DND-41 (cell line): ENCODE data around the gene AKR1B15.

Experiments
- CTCF ChIP-seq: IDR thresholded peaks from 2 replicates; pipeline ENCODE4 v1.5.1; 2012; ENCODE audit warnings: borderline replicate concordance, low read length, moderate library complexity, mild to moderate bottlenecking; ENCODE audit not compliant: poor library complexity, severe bottlenecking; ENCODE audit errors: extremely low read depth
- EZH2 ChIP-seq: IDR thresholded peaks from 3 replicates; pipeline ENCODE4 v1.6.1; 2012; ENCODE audit warnings: borderline replicate concordance, low read depth, mild to moderate bottlenecking, moderate library complexity, low read length, inconsistent platforms; ENCODE audit not compliant: severe bottlenecking

- no peak for TF ChIP-seq CTCF
- no peak for TF ChIP-seq EZH2
Measured at GRCh38 chr7:134535919-134536299, 13.0 kb upstream of the AKR1B15 start.
